Stimulated activated CD4-positive, alpha-beta T cell treated with anti-CD3 and anti-CD28 coated beads, Interleukin-15, amount 100 ng/mL, for 48 hours (primary cell): ENCODE data around the gene NISCH.

Source experiments
- DNase-seq, 2 donors: peaks; one replicate each; pipeline ENCODE4 v3.0.0-alpha.2; 2020; ENCODE audit warnings: low read depth in 2 of 2

The NISCH gene

DNA sequence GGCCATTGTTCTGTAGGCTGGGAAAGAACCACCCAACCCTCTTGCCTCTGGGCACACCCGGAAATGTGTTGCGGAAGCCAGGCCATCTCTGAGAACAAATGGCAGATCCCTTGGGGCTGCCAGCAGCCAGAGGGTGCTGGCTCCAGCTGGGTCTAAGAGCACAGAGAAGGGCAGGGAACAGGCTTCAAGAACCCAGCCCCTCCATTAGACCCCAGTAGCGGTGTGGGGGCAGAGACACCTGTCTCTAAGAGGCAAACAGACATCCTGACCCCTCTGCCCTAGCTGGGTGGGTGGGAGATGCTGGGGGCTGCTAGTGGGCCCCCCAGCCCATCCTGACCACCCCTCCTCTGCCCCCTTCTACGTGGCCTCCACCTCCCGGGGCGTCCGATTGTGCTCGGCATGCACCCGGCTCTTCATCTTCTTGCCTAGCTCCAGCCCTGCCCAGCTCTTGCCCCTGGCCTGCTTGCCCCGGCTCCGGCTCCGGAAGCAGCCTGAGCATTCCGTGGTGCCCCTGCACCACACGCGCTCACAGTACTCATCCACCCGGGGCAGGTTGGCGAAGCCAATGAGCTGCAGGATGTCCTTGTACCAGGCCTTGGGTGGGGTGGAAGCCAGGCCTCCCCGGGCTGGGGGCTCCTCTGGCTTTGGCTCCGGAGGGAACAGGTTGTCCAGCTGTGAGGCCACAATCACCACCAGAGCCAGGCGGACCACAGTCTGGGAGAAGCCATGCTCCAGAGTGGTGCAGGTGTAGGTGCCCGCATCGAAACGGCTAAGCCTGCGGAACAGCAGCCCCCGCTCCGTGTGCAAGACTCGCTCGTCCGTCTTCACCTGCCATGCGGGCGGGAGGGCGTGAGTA lies 19.9 kb upstream of the NISCH start:
- DNase-seq, result no peak

DNA sequence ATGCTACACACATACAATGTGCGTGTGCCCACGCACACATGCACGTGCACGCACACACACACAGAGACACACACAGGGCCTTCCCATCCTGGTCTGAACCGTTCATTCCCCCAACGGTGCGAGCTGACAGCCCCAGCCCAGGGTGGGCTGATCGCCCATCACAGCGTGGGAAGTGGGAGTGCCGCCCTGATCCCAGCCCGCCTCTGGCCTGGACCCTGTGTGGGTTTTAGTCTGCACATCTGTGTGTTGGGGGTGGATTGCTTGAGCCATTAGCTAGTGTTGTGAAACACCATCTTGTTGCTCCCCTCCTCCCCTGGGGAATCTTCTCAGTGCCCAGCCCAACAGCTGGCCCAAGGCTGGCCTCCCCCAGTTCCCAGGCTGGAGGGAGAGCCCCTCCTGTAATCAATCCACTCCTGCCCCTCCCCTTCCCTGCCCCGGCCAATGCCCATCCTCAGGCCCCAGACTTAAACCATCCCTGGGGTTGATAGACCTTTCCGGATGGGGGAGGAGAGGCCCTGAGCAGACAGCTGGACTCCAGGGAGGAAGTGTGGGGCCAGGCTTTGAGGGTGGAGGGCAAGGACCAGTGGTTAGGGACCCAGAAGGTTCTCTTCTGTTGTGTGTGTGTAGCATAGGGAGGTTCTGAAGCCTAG lies 18.8 kb upstream of the NISCH start:
- DNase-seq, result no peak

GRCh38 chr3:52437326-52438103 lies 17.9 kb upstream of the NISCH start:
- no peak for DNase-seq

- no peak for DNase-seq
Measured at GRCh38 chr3:52438104-52438376, 17.4 kb upstream of the NISCH start.

GRCh38 chr3:52438579-52439425 lies 16.6 kb upstream of the NISCH start:
- DNase-seq, result no peak

DNA sequence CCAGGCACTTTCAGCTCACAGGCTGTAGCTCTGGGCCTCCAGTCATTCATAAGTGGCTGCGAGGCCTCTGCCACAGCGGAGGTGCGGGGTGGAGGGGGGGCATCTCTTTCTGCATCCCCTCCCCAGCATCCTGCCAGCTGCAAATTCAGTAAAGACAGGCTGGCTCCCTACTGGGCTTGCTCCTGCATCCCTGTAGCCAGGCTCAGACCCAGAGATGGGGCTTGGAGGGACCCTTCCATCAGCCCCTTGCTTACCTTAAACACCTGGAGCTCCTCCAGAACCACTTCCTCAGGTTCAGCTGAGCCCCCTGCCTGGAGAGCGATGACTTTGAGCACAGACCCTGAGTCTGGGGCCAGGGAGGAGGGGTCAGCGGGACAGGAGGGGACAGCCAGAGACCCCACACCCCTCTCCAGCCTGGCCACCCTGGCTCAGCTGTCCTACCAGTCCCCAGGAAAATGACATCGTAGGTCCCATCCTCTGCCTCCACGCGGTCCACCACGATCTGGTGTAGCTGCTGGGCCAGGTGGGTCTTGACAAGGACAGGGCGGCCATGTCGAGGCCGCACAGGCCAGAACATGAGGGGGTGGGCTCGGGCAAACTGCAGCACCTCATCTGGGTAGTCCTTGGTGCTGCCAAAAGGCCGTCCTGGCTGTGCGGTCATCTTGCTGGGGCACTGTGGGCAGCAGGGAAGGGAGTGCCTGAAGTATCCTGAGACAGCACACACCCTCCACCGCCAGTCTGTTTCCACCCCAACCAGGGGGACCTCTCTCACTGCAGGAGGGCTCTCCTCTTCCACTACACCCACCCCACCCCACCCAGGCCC lies 15.8 kb upstream of the NISCH start:
- no peak for DNase-seq

DNA sequence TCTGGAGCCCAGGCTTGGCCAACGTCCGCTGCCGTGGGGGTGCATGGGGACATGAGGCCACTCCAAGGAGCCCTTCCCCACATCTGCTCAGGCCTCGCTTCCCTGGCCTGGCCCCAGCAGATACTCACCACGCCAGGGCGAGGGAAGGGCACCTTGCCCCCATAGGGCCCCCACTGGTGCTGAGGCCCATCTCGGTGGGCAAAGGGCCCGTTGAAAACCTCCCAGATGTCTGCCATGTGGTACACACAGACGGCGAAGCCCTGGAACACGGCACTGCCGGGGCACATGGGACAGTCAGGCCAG lies 15.2 kb upstream of the NISCH start:
- no peak for DNase-seq

- no peak for DNase-seq
Measured at GRCh38 chr3:52440671-52441070, 14.7 kb upstream of the NISCH start.

- DNase-seq, result no peak
Measured at GRCh38 chr3:52441091-52441771, 14.2 kb upstream of the NISCH start.

DNA sequence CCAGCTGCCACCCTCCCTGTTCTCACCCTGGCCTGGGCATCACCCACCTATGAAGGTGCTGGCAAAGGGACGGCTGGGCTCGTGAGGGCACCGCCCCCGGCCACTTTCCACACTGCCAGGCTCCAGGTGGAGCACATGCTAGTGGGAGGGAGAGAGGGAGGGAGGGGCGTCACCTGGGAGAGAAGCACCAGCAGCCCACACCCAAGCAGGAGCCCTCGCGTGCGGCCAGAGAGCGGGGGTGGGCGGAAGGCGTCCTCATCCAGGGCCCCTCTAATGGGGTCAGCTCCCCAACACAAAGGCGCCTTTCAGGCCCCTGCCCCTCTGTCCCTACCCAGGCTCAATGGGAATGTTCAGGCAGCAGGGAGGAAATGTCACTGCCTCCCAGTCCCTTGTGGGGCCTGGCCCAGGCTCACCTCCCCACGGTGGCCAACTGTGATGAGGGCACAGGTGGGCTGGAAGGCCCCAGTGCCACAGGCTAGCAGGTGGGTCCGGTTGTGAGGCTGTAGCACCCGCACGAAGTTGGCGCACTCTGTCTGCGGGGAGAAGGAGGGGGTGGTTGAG lies 13.6 kb upstream of the NISCH start:
- DNase-seq, result no peak

GRCh38 chr3:52442409-52443267 lies 12.8 kb upstream of the NISCH start:
- DNase-seq, result no peak

- no peak for DNase-seq
Measured at GRCh38 chr3:52443268-52443610, 12.2 kb upstream of the NISCH start.

DNA sequence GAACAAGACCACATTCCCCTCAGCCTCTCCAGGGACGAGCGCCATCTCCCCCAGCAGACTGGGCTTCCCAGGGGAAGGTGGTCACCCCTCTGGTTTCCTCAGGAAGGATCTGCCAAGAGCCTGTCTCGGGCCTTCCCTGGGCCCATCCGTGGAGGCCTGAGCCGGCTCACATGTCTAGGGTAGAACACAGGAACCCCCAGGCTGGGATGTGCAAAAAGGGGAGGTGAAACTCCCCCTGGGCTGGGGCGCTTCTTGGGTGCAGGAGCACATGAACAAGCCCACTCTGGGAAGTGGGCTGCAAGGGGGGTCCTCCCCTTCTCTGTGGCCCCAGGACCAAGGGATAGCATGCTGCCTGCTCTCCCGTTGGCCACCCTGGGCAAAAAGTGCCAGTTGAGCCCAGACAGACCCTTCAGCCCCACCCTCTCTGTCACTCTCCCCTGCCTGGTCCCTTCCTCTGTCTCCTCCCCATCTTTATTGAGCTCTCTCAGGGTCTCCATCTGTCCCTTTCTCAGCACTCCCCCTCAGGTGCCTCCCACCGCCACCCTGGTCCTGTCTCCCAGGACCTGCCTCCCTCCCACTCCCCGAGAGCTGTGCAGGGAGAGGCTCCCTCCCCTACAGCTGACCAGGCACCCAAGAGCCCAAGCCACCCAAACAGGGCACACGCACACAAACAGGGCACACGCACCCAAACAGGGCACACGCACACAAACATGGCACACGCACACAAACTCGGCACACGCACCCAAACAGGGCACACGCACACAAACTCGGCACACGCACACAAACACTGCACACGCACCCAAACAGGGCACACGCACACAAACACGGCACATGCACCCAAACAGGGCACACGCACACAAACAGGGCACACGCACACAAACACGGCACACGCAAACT lies 11.4 kb upstream of the NISCH start:
- no peak for DNase-seq

DNA sequence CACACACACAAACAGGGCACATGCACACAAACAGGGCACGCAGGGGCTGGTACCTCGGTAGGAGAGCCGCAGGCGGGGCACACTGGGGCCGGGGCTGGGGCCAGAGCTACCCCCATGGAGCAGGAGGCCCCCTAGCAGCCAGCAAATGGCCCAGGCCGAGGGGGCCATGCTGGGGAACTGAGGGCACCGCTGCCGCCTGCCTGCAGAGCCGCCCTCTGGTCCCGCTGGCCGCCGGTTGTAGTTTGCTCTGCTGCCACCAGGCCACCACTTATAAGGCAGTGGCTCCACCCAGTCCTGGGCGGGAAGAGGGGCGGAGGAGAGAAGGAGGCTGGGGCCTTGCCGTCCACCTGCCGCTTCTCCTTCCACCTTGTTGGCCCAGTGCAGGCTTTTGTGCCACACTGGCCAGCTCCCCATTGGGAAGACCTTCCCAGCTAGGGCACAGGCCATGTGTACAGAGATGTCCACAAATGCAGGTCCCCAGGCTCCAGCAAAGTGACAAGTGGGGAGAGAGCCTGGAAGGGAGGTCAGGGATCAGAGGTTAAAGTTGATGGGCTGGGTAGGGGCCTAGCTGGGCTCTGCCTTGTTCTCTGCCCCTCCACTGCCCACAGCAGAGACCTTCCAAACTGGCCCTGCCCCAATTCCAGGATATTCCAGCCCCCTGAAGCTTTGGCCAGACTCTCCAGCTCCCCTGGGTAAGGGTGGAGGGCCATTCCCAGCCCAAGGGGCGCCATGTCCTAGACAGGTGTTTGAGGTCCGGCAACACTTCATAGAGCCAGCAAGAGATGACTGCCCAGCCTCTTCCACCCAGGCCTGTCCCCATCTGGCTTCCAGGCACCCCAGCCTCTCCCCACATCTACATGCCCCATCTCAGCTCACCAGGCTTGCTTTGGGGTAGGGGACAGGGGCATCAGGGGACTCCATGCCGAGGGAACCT lies 10.3 kb upstream of the NISCH start, which contains the start of gene SEMA3G:
SEMA3G (minus strand) TSS at position 244 of the 934 bp plus-strand sequence; CDS start at position 168, 76 bp downstream.
- DNase-seq, result peak; percentile 68 to 74

- no peak for DNase-seq
Measured at GRCh38 chr3:52446042-52446441, 9.4 kb upstream of the NISCH start.

DNA sequence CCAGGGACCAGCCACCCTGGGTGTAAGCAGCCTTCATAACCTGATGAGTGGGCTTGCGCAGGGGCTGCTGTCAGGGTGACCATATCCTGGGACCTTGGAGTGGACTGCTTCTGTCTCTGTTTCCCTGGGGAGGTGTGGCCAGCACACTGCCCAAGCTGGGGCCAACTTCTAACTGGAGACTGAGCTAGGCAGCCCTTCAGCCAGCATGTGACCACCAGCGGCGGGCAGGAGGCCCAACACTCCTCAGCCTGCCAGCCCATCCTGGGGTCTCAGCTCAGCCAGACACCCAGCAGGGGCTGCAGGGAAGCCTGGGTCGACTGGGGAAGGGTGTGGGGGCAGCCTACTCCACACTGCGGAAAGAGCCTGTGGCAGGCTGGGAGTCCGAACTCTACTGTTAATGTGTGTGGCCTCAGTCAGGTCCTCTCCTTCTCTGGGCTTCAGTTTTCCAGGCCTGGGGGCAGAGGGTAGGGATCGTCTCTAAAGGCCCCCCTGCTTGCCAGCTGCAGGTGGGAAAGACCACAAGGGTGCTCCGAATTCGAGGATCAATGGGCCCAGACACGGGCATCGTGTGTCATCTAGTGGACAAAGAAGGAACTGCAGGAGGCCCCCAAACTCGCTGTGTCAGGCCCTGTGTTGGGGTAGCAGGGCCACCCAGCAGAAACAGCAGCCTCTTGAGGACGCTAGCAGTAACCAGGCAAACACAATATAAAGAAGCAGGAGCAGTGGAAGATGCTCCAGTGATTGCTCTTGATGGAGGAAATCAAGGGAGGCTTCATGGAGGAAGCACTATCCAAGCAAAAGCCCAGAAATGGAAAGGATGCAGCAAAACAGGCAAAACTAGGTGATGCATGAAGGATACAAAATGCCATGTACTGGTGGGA lies 8.5 kb upstream of the NISCH start:
- DNase-seq, result peak; percentile 49 to 68
